Pulmonary artery endothelial cell (primary cell): ENCODE results near the gene DRD2. TPM values are rescaled to one million over a fixed set of nuclear protein-coding genes. Genes with fewer than 3 reads are reported as not detected.

Experiments used
- DNase-seq: peaks from one replicate; pipeline ENCODE4 v3.0.0-alpha.2; 2011; ENCODE audit warnings: low read depth, low spot score
- total RNA-seq: library from RNA; depleted of rRNA; stranded (reverse); fragments of >200 nt; gene quantifications from 2 replicates; pipeline ENCODE4 v1.2.3, GENCODE V29; 2014

The DRD2 gene
- total RNA-seq, 1 donor from 2014 or later, result not detected

DNA sequence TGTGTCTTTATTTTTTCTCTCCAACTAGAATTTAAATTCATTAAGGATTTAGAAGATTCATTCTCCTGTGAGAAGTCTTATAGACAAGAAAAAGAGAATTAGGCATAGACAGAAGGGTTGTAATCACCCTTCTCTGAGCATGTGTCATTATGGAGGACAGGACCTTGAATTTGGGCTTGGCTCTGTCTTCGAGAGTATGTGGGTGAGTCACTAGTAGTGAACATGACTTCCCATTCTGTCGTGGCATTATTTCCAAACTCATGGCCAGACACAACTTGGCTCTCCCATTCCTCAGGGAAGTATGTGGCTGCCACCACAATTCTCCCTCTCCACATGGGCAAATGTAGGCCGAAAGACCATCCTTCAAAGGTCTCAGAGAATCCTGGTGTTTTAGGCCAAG is 101.9 kb downstream of the DRD2 start:
- no peak for DNase-seq

DNA sequence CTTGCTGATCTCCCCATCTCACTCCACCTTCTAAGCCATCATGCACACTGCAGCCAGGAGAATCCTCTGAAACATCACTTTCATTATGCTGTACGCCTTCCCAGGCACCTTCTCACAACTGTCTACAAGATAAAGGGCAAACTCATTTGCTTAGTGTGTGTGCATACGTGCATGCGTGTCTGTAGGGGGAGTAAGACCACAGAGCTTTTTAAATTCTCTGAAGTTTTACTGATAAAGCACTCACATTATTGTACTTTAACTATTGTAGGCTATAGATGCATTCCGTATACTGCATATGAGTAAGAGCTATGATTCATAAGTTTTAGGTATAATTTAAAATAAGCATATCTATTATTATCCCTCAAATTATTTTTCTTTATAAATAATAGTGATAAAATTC is 102.9 kb downstream of the DRD2 start:
- DNase-seq, result no peak

DNA sequence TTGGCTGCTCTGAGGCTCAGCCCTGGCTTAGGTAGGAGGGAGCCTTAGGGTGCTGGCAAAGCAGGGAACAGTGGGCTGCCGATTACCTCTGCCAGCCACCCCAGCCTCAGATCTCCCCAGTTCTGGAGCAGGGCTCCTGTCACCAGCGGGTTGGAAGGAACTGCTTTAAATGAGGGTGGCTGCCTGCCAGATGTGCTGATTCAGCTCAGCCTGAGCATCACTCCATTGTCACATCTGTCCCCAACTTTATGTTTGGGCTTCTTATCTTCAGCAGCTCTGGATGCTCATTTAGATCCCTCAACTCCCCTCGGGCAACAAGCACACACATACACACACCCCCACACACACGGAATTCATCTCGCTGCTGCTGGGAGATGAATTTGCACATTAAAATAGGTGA is 104.6 kb downstream of the DRD2 start:
- no peak for DNase-seq

DNA sequence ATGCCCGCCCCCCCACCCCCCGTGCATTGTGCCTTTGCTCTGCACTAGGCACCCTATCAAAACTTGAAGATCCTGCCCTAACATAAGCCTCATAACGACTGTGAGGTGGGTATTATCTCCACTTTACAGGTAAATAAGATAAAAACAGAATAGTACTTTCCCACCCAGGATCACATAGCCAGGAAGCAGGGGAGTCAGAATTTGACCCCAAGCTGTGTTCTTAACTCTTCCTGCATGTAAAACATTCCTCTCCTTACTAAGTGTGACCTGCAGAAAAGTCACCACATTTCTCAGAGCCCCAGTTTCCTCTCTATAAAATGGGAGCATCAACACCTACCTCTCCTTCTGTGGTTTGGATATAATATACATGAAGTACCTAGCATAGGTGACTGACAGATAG is 105.8 kb downstream of the DRD2 start:
- no peak for DNase-seq

DNA sequence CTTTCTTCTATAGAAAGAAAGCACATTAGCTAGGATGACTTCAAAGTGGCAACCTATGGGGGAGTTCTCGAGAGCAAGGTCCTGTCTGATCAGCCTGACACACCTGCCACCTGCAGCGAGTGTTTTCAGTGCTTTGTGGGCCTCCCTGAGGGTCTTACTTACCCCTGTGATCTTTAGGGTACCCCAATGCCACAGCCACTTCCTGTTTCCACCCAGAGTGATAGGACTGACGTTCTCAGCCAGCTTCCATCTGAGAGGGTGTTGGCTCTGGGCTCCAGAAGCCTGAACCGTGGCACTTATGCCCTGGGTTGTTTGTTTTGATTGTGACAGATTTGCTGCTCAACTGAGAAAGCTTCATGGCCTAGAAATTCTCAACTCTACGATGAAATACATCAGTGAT is 109.3 kb downstream of the DRD2 start:
- no peak for DNase-seq

DNA sequence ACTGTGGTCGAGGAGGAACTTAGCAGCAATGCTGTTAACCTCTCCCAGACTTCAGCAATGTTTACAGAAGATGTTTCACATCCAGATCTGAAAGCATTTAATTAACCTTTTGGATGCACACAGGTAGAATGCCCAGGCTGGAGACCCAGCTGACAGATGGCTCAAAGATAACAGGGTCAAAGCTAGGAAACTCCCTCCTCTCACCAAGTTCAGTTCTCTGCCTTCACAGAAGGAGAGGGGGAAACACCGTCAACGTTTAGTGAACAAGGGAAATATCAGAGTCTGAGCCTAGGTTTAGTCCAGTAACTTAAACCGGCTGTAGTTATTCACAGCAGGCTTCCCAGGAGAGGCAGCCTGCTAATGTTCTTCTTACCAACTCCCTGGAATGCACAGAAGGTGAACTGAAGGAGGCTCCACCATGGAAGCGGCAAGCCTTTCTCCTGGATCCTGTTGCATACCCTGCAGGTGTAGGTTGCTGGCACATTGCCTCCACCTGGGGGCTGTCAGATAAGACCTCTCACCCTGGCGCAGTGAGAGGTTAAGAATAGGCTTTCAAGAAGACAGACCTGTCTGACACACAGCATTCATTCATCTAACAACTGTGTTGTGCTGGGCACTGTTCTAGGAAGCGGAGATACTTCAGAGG is 111.1 kb downstream of the DRD2 start:
- DNase-seq, result no peak

DNA sequence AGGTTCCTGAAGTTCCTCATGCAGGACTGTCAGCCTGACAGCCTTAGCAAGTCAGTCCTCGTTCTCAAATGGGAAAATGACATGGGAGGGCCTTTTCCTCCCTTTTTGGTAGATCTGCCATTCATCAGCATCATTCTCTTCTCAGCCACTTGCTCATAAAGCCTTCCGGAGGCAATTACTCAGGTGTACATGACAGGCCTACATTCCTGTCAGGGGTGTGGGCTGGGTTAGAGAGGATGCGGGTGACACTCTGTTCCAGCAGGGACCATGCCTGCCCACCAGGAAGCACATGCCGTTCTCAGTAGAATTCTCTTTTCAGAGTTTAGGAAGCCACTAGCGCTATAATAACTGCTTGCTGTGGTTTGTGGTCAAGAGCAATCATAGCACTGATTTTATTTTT is 111.8 kb downstream of the DRD2 start:
- no peak for DNase-seq

Other genes with a start within 250 kb of the DRD2 start
- gene TTC12, start 160.8 kb downstream of the DRD2 start, total RNA-seq, result 3.5 and 6.3 TPM in 2 replicates
- 0.07 and 0.11 TPM in 2 replicates for gene ANKK1, start 87.6 kb downstream of the DRD2 start, total RNA-seq
- 0.07 TPM in 2 replicates for gene TMPRSS5, start 230.9 kb upstream of the DRD2 start, total RNA-seq